Cardiac septum (tissue), 1 donor: ENCODE results near the gene EP400. TPM values are rescaled to one million over a fixed set of nuclear protein-coding genes. Genes with fewer than 3 reads are reported as not detected.
"Not testable (repeated sequence)": the region's sequence is repeated elsewhere in the genome, so short reads cannot be mapped to it uniquely, and the experiment has no call there.

Experiments used
- DNase-seq: peaks from one replicate; pipeline ENCODE4 v3.0.0-alpha.2; 2020; ENCODE audit warnings: low spot score
- intact Hi-C: fragments of 100-400 bp; cut with DNase I; formaldehyde crosslinking; loops from one replicate; pipeline ENCODE4 v1.14.0; 2022
- total RNA-seq: library from RNA; stranded (reverse); fragmentation: NEBNext Ultra II Directional; extraction: Animal tissue kit (Norgen Biotek cat#: 25700); gene quantifications from one replicate; pipeline ENCODE4 v1.2.1, GENCODE V29; 2021
- donor health status: DM: no; HTN: no; CAD: no.

The EP400 gene
- total RNA-seq, 1 donor from 2014 or later = 23.1 TPM

DNA sequence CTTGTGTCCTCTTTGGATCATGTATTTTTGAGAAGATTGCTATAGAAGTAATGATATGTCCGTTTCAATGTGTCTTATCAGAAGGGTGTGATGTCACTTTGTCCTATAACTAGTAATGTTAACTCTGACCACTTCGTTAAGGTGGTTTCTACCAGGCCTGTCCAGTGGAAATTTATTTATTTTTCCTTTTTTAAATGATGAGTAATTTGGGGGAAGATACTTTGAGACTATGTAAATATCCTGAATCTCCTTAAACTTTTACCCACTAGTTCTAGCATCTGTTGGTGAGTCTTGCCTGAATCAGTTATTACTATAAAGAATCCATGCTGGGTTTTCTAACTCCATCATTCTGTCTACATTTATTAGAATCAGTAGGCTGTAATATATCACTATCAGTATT is 15.3 kb downstream of the EP400 start:
- DNase-seq = no peak
- intact Hi-C loops = no loop called here

GRCh38 chr12:131971226-131971625 is 21.5 kb downstream of the EP400 start:
- DNase-seq = no peak

DNA sequence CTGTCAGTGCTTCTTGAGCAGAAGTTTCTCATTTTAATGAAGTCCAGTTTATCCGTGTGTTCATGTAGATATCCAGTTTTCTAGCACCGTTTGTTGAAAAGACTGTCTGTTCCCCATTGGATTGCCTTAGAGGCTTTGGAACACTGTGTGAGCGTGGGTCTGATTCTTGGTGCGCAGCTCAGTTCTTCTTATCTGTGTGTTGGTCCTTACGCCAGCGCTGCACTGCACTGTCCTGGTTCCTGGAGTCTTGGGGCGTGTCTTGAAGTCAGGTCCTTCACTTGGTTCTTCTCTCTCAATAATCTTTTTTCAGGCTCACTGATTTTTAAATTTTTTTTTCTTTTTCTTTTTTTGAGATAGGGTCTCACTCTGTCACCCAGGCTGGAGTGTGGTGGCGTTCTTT is 25.5 kb downstream of the EP400 start:
- no peak for DNase-seq

More at GRCh38 chr12:131971226-131971625, 21.5 kb downstream of the EP400 start:
- intact Hi-C loops = no loop called here

GRCh38 chr12:131979606-131980005 is 29.9 kb downstream of the EP400 start:
- intact Hi-C loops = no loop called here

More for the DNA sequence above, 25.5 kb downstream of the EP400 start:
- intact Hi-C loops = no loop called here

GRCh38 chr12:131980263-131980662 is 30.5 kb downstream of the EP400 start:
- DNase-seq = no peak
- intact Hi-C loops = no loop called here

More at GRCh38 chr12:131979606-131980005, 29.9 kb downstream of the EP400 start:
- DNase-seq = no peak

DNA sequence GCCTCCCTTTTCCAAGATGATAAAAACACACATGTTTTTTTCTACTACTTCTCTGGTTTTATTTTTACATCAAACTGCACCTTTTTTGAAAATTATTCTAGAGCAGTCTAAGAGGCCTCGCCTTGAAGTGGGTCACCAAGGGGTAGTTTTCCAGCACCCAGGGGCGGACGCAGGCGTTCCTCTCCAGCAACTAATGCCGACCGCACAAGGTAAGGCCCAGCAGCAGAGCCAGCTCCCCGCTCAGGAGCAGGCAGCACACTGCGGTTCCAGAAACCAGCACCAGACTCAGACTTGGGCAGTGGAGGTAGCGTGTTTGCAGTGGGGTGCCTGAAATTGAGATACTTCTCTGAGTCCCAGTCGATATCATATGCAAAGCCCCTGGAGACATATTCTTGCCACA is 31.6 kb downstream of the EP400 start:
- intact Hi-C loops = no loop called here
- no peak for DNase-seq

- DNase-seq = no peak
- intact Hi-C loops = no loop called here
These were observed 32.3 kb downstream of the EP400 start for GRCh38 chr12:131982041-131982440.

DNA sequence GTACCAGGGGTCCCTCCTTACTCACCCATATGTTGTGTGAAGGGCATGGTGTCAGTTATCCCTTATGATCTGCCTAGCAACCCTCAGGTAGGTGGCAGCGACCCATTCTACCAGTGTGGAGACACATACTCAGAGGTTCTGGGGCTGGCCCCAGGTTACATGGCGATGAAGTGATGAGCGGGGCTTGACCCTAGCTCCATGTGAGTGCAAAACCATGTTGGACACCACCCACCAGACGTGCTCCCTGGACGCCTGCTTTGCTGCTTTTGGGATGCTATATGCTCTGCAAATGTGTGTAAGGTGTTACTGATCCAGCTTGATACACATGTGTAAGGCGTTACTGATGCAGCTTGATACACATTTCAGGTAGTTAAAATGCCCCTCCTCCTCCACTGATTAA is 33.3 kb downstream of the EP400 start:
- DNase-seq = no peak
- intact Hi-C loops = no loop called here

- DNase-seq = no peak
- intact Hi-C loops = no loop called here
These were observed 33.8 kb downstream of the EP400 start for GRCh38 chr12:131983554-131983953.

- intact Hi-C loops = no loop called here
- DNase-seq = no peak
These were observed 34.6 kb downstream of the EP400 start for GRCh38 chr12:131984334-131984733.

GRCh38 chr12:131985510-131985875 is 35.8 kb downstream of the EP400 start:
- intact Hi-C loops = not testable (repeated sequence)
- peak; percentile 84 for DNase-seq

GRCh38 chr12:131986361-131986760 is 36.6 kb downstream of the EP400 start:
- no peak for DNase-seq
- intact Hi-C loops = no loop called here

DNA sequence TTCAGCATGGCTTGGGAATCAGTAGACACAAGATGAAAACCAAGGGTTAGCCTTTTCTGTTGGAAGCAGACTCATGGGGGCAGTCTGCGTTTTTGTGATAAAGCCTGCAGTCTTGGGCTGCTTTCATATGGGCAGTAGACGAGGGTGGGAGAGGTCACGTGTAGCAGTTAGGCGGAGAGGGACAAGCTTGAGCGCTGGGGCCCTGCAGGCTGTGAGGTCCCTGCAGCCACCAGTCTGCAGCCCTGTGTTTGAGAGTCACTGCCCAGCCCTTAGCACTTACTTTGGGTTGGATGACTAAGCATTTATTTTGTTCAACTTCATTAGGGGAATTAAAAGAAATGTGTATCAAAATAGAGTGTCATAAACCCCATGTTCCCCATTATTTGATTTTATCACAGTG is 37.2 kb downstream of the EP400 start:
- intact Hi-C loops = no loop called here

GRCh38 chr12:131987552-131987951 is 37.8 kb downstream of the EP400 start:
- intact Hi-C loops = no loop called here
- no peak for DNase-seq

More for the DNA sequence above, 37.2 kb downstream of the EP400 start:
- no peak for DNase-seq

GRCh38 chr12:131988054-131988796 is 38.5 kb downstream of the EP400 start:
- intact Hi-C loops = no loop called here
- DNase-seq = no peak

GRCh38 chr12:131989021-131989420 is 39.3 kb downstream of the EP400 start:
- intact Hi-C loops = no loop called here
- no peak for DNase-seq

GRCh38 chr12:131990066-131990979 is 40.6 kb downstream of the EP400 start:
- intact Hi-C loops = no loop called here
- DNase-seq = no peak

DNA sequence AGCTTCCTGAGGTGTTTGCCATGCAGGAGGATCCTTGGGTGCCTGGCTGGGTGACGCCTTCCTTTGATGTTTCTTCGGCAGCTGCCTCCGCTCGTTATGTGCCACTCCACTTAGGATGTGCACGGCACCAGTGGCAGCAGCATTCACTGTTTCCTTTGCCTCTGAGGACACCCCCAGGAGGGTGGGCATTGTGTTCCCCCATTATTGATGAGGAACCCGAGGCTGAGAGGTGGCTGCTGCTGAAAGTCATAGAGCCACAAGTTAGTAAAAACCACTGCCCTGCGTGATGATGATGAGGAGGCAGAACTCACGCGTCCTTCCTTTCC is 41.2 kb downstream of the EP400 start:
- DNase-seq = no peak
- intact Hi-C loops = no loop called here

GRCh38 chr12:131991816-131992430 is 42.2 kb downstream of the EP400 start:
- DNase-seq = no peak
- intact Hi-C loops = no loop called here

DNA sequence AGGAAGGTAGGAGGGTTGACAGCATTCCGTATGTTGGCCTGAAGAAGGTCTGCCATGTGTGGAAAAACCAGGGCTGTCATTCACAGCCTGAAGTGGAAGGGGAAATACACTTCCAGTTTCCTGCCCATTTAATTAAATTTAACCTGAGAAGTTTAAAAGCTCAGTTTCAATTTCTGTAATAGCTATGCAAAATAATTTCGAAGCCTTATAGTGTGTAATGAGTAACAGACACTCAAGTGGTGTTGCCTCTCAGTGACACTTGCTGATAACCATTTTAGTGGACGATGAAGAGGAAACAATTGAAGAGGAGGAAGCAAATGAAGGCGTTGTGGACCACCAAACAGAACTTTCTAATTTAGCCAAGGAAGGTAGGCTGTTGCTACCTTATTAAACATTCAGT is 44.8 kb downstream of the EP400 start:
- intact Hi-C loops = no loop called here
- no peak for DNase-seq
